Adrenal gland (tissue), 19 donors: ENCODE results near the gene LTB. TPM values are rescaled to one million over a fixed set of nuclear protein-coding genes. Genes with fewer than 3 reads are reported as not detected.

ENCODE experiments used
- DNase-seq, 7 donors: peaks; one replicate each; pipeline ENCODE4 v3.0.0-alpha.2; 2019 to 2020
- H3K27ac ChIP-seq, 5 donors: fragments of 200-600 bp; sonication (generic) in 4 of 5; 1 replicate in 3 of 5; 2 replicates in 2 of 5; pipeline versions ENCODE4 v1.5.1 to v1.8.0; 2016 to 2020; ENCODE audit warnings: mild to moderate bottlenecking in 1 of 5
- H3K27me3 ChIP-seq: fragments of 200-600 bp; 2 replicates; pipeline ENCODE4 v1.8.0; 2021
- H3K36me3 ChIP-seq, 2 donors: fragments of 200-600 bp; replicated peaks in 1 of 2; 1 replicate in 1 of 2; 2 replicates in 1 of 2; pipeline versions ENCODE4 v1.5.1 to v1.8.0; 2018 to 2022
- H3K4me1 ChIP-seq, 2 donors: fragments of 200-600 bp; replicated peaks in 1 of 2; 1 replicate in 1 of 2; 2 replicates in 1 of 2; pipeline versions ENCODE4 v1.5.1 to v1.8.0; 2018 to 2021
- H3K4me3 ChIP-seq, 4 donors: fragments of 200-600 bp; sonication (generic) in 3 of 4; one replicate each; pipeline ENCODE4 v1.5.1; 2016 to 2018
- H3K9me3 ChIP-seq, 3 donors: fragments of 200-600 bp; sonication (generic) in 1 of 3; replicated peaks in 1 of 3; 1 replicate in 2 of 3; 2 replicates in 1 of 3; pipeline versions ENCODE4 v1.5.1 to v1.8.0; 2016 to 2021
- CTCF ChIP-seq, 6 experiments: fragments of 450-650 bp in 4 of 6; fragments of 200-600 bp in 2 of 6; sonication (generic) in 1 of 6; IDR thresholded peaks; 1 replicate in 5 of 6; 2 replicates in 1 of 6; pipeline versions ENCODE4 v1.5.1 to v1.8.0; 2016 to 2021; ENCODE audit warnings: antibody characterized with exemption in 6 of 6, mild to moderate bottlenecking in 2 of 6, moderate library complexity in 1 of 6
- POLR2A ChIP-seq, 2 donors: fragments of 450-650 bp; IDR thresholded peaks; one replicate each; pipeline ENCODE4 v1.6.1; 2017; ENCODE audit warnings: antibody characterized with exemption in 2 of 2, mild to moderate bottlenecking in 2 of 2, moderate library complexity in 1 of 2
- WGBS, 4 donors: extraction: QIAGEN DNeasy Blood & Tissue Kit in 2 of 4; methylation state at CpG; one replicate each; pipeline versions ENCODE4 v1.1.5 to v1.1.7; 2013 to 2017; 5-methylcytosine and 5-hydroxymethylcytosine counted together
- intact Hi-C, 2 donors: fragments of 100-400 bp; cut with DNase I; formaldehyde crosslinking; loops; one replicate each; pipeline versions ENCODE4 v1.14.1 to v1.15.0; 2022 to 2023
- long read RNA-seq, 10 donors: library from polyadenylated mRNA in 3 of 10; unstranded in 2 of 10; stranded (forward) in 1 of 10; transcript quantifications; one replicate each; pipeline ENCODE4 v2.0.0 and lab custom pipeline, GENCODE V29; 2021 to 2026
- polyA plus RNA-seq, 3 donors: library from polyadenylated mRNA; stranded (reverse); fragments of 200-250 nt in 2 of 3; fragments of 350-450 nt in 1 of 3; fragmentation: Illumina TruSeq in 1 of 3; extraction: RNeasy Lipid Tissue Mini Kit (QIAGEN cat#74804) in 1 of 3; gene quantifications; one replicate each; pipeline ENCODE4 v1.2.3, GENCODE V29; 2013 to 2014
- total RNA-seq, 9 donors: library from RNA; depleted of rRNA in 4 of 9; stranded (reverse); fragments of >200 nt in 4 of 9; fragments of 120-200 nt in 1 of 9; fragmentation: NEBNext Ultra II Directional in 1 of 9; extraction: Animal tissue kit (Norgen Biotek cat#: 25700) in 1 of 9; gene quantifications; one replicate each; pipeline versions ENCODE4 v1.1.0 to v1.2.4, GENCODE V29; 2013 to 2023
- donor health status: healthy with polysubstance abuse.
- donor health status: Bipolar disorder and iron deficiency.
- donor health status: DM: yes; HTN: yes; CAD: no.
- donor health status: DM: no; HTN: no; CAD: no.
- donor health status: DM: no; HTN: no; CAD: no.
- donor health status: DM: yes; HTN: yes; CAD: no.

The LTB gene
- 1 to 10 TPM in 3 of 9 donors, under 1 TPM in 3, not detected in 3; 0.35 to 4.3 (median 0.95) TPM for total RNA-seq
- polyA plus RNA-seq, result 1 to 10 TPM in 2 of 3 donors, under 1 TPM in 1; 0.31 to 6.7 (median 4.8) TPM
- long read RNA-seq, donor 1, result 0 reads
- long read RNA-seq, donor 2, partial matches to known transcripts, result 0 of 1 reads
- long read RNA-seq, donor 2, other reads (novel, unspliced or antisense), result 0 of 1 reads
- long read RNA-seq, donor 3, partial matches to known transcripts, result 0 of 3 reads
- long read RNA-seq, donor 3, other reads (novel, unspliced or antisense), result 0 of 3 reads
- long read RNA-seq, donor 4, partial matches to known transcripts, result 0 of 1 reads
- long read RNA-seq, donor 4, other reads (novel, unspliced or antisense), result 1 of 1 reads
- long read RNA-seq, donor 5, partial matches to known transcripts, result 0 of 3 reads
- long read RNA-seq, donor 5, other reads (novel, unspliced or antisense), result 0 of 3 reads
- long read RNA-seq, donor 6, partial matches to known transcripts, result 0 of 1 reads
- long read RNA-seq, donor 6, other reads (novel, unspliced or antisense), result 0 of 1 reads
- long read RNA-seq, donor 7, result 0 reads
- long read RNA-seq, donor 8, partial matches to known transcripts, result 5 of 6 reads
- long read RNA-seq, donor 8, other reads (novel, unspliced or antisense), result 0 of 6 reads
- long read RNA-seq, donor 9, partial matches to known transcripts, result 0 of 2 reads
- long read RNA-seq, donor 9, other reads (novel, unspliced or antisense), result 0 of 2 reads
- long read RNA-seq, donor 10, partial matches to known transcripts, result 0 of 1 reads
- long read RNA-seq, donor 10, other reads (novel, unspliced or antisense), result 0 of 1 reads

DNA sequence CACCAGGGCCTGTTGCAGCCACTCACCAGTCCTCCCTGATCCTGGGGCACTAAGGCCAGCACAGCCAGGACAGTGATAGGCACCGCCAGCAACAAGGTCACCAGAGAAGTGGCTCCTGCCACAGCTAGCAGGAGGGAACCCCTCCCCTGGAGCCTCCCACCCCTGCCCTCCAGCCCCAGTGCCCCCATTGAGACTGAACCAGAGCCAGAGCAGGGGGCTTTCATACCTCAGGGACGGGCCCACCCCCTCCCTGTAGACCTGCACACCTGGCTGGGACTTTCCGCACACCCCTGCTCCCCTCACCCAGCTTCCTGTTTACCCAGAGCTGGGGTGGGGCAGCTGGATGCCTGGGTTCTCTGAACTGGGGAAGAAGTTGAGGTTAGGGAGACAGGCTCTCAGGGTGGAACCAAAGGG, at the start of gene LTB:
LTB (minus strand) TSS at position 195 of the 414 bp plus-strand sequence; CDS start at position 188, 7 bp downstream.
- H3K9me3 ChIP-seq, result no peaks in the 10 kb centered on the region
- H3K27ac ChIP-seq, result peak within 1 kb of the TSS in 4 of 5 donors; percentile 45 to 77 (median 68)
- no peaks in the 10 kb centered on the region for H3K36me3 ChIP-seq
- peaks cover 4 to 5% of the 10 kb centered on the region in 2 donors for H3K4me1 ChIP-seq
- intact Hi-C loops, result no loop called here
- no peak for DNase-seq
- no peaks in the 10 kb centered on the region for H3K27me3 ChIP-seq
- 51 to 60% methylated on average over 3 of the region's 3 CpGs; no CpG with 5 or more reads in 2 of the 4 donors for WGBS, 4 donors
- TF ChIP-seq POLR2A (IDR thresholded peaks at IDR 0.05) (no peak), CTCF (IDR thresholded peaks at IDR 0.05) (no peak)
- peak within 1 kb of the TSS in 3 of 4 donors; percentile 54 to 63 (median 59) for H3K4me3 ChIP-seq

DNA sequence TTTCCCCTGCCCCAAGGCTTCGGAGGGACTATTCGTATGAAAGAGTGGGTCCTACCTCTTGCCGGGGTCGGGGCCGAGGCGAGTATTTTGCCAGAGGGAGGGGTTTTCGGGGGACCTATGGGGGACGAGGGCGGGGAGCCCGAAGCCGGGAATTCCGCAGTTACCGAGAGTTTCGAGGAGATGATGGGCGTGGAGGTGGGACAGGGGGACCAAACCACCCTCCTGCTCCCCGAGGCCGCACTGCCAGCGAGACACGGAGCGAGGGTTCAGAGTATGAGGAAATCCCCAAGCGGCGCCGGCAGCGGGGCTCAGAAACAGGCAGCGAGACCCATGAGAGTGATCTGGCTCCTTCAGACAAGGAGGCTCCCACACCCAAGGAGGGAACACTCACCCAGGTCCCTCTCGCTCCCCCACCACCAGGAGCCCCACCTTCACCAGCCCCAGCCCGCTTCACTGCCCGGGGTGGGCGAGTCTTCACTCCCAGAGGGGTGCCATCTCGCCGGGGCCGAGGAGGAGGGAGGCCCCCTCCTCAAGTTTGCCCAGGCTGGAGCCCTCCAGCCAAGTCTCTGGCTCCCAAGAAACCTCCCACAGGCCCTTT, 49.6 kb upstream of the LTB start:
- H3K4me1 ChIP-seq, result no peaks in the 10 kb centered on the region
- no peak for DNase-seq
- intact Hi-C loops, result no loop called here
- TF ChIP-seq POLR2A (IDR thresholded peaks at IDR 0.05) (no peak), CTCF (IDR thresholded peaks at IDR 0.05) (no peak)
- H3K27ac ChIP-seq, result no peak overlapping the region
- H3K9me3 ChIP-seq, result no peaks in the 10 kb centered on the region
- WGBS, 4 donors, result 88 to 91% (median 90%) methylated on average over 25 to 32 of the region's 32 CpGs
- H3K4me3 ChIP-seq, result no peak overlapping the region
- peaks cover 0 to 100% of the 10 kb centered on the region in 2 donors for H3K36me3 ChIP-seq
- H3K27me3 ChIP-seq, result no peaks in the 10 kb centered on the region

DNA sequence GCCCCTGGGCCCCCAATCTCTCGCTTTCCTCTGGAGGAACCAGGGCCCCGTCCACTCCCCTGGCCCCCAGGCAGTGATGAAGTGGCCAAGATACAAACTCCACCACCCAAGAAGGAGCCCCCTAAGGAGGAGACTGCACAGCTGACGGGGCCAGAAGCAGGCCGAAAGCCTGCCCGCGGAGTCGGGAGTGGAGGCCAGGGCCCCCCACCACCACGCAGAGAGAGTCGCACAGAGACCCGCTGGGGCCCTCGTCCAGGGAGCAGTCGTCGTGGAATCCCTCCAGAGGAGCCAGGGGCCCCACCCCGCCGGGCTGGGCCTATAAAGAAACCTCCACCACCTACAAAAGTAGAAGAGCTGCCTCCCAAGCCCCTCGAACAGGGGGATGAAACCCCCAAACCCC, 49.0 kb upstream of the LTB start:
- no peaks in the 10 kb centered on the region for H3K9me3 ChIP-seq
- no peak for DNase-seq
- H3K36me3 ChIP-seq, result peaks cover 0 to 100% of the 10 kb centered on the region in 2 donors
- no peaks in the 10 kb centered on the region for H3K4me1 ChIP-seq
- H3K27me3 ChIP-seq, result no peaks in the 10 kb centered on the region
- 76 to 95% (median 87%) methylated on average over 9 to 16 of the region's 16 CpGs for WGBS, 4 donors
- H3K27ac ChIP-seq, result no peak overlapping the region
- intact Hi-C loops, result no loop called here
- TF ChIP-seq POLR2A (IDR thresholded peaks at IDR 0.05) (no peak), CTCF (IDR thresholded peaks at IDR 0.05) (no peak)
- no peak overlapping the region for H3K4me3 ChIP-seq
